ENCODE results near the gene TBC1D9B.
"Not testable (repeated sequence)": the region's sequence is repeated elsewhere in the genome, so short reads cannot be mapped to it uniquely, and the experiment has no call there.

TBC1D9B gene

GRCh38 chr5:179883163-179883562 lies 24.5 kb downstream of the TBC1D9B start:
- DNase-seq, result no peak

- no peak for DNase-seq
Observed at GRCh38 chr5:179882338-179882737, 25.4 kb downstream of the TBC1D9B start.

- DNase-seq, result no peak
Observed at GRCh38 chr5:179880848-179881590, 26.7 kb downstream of the TBC1D9B start.

- DNase-seq, result no peak
Observed at GRCh38 chr5:179880066-179880650, 27.5 kb downstream of the TBC1D9B start.

GRCh38 chr5:179879690-179880010 lies 28.0 kb downstream of the TBC1D9B start:
- DNase-seq, result no peak

GRCh38 chr5:179879003-179879689 lies 28.6 kb downstream of the TBC1D9B start:
- DNase-seq, result no peak

GRCh38 chr5:179878222-179879002 lies 29.3 kb downstream of the TBC1D9B start:
- DNase-seq, result no peak

- no peak for DNase-seq
Observed at GRCh38 chr5:179876610-179876952, 31.1 kb downstream of the TBC1D9B start.

GRCh38 chr5:179875741-179876609 lies 31.7 kb downstream of the TBC1D9B start:
- no peak for DNase-seq

GRCh38 chr5:179874536-179875292 lies 33.0 kb downstream of the TBC1D9B start:
- no peak for DNase-seq

GRCh38 chr5:179874136-179874535 lies 33.6 kb downstream of the TBC1D9B start:
- DNase-seq, result no peak

GRCh38 chr5:179873588-179874110 lies 34.0 kb downstream of the TBC1D9B start:
- no peak for DNase-seq

GRCh38 chr5:179872828-179873575 lies 34.7 kb downstream of the TBC1D9B start:
- DNase-seq, result no peak

GRCh38 chr5:179872055-179872827 lies 35.5 kb downstream of the TBC1D9B start:
- DNase-seq, result no peak

GRCh38 chr5:179871533-179871932 lies 36.2 kb downstream of the TBC1D9B start:
- not testable (repeated sequence) for DNase-seq

GRCh38 chr5:179870952-179871351 lies 36.7 kb downstream of the TBC1D9B start:
- DNase-seq, result no peak

GRCh38 chr5:179870403-179870903 lies 37.2 kb downstream of the TBC1D9B start:
- DNase-seq, result no peak

GRCh38 chr5:179869641-179870402 lies 37.9 kb downstream of the TBC1D9B start:
- no peak for DNase-seq

GRCh38 chr5:179869101-179869500 lies 38.6 kb downstream of the TBC1D9B start:
- DNase-seq, result no peak

All from NCI-H1417 treated with DMSO at 0.1 percent for 48 hours (cell line).